Epithelial cell of esophagus (primary cell): ENCODE data around the gene UVRAG.

ENCODE experiments used
- DNase-seq: peaks from one replicate; pipeline ENCODE4 v3.0.0; 2010; ENCODE audit warnings: low read depth
- H3K4me3 ChIP-seq: 2 replicates; pipeline ENCODE4 v1.5.1; 2011; ENCODE audit warnings: mild to moderate bottlenecking, low read length, control low read depth
- CTCF ChIP-seq: IDR thresholded peaks from 2 replicates; pipeline ENCODE4 v1.5.1; 2011; ENCODE audit warnings: low read depth, mild to moderate bottlenecking, low read length, control low read depth, inconsistent platforms; ENCODE audit not compliant: insufficient read depth; ENCODE audit errors: missing control alignments

UVRAG gene

DNA sequence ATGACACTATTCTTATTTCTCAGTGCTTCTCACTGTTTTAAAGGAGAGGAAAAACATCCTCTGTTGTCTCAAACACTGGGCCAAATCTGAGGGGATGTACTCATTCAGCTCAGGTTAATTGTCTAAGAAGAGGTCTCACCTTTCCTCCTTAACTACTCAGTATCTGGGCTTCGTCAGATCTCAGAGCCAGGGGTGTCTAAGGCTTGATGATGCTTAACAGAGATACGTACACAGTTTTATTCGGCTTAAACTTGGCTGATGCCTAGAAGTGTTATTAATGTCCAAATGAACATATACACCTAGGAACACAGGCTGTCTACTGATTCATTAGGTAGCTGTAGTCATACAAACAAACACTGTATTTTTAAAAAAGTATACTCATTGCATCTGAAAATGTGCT is 85.8 kb downstream of the UVRAG start:
- H3K4me3 ChIP-seq = no peak overlapping the region
- no peak for DNase-seq
- TF ChIP-seq CTCF = no peak

GRCh38 chr11:75902631-75903030 is 87.6 kb downstream of the UVRAG start:
- no peak for TF ChIP-seq CTCF
- no peak for DNase-seq
- H3K4me3 ChIP-seq = no peak overlapping the region

- DNase-seq = no peak
- TF ChIP-seq CTCF = no peak
- no peak overlapping the region for H3K4me3 ChIP-seq
These were observed 88.3 kb downstream of the UVRAG start for GRCh38 chr11:75903276-75903675.

DNA sequence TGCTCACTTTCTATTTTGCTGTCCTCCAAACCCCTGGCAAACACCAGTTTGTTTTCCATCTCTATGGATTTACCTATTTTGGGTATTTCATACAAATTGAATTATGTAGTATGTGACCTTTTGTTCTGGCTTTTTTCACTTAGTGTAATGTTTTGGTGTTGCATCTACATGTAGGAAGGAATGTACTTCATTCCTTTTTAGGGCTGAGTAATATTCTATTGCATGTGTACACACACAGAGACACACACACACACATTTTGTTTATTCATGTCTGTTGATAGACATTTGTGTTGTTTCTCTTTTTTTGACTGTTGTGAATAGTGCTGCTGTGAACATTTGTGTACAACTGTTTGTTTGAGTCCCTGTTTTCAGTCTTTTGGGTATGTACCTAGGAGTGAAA is 90.4 kb downstream of the UVRAG start:
- no peak for DNase-seq
- TF ChIP-seq CTCF = no peak
- H3K4me3 ChIP-seq = no peak overlapping the region

DNA sequence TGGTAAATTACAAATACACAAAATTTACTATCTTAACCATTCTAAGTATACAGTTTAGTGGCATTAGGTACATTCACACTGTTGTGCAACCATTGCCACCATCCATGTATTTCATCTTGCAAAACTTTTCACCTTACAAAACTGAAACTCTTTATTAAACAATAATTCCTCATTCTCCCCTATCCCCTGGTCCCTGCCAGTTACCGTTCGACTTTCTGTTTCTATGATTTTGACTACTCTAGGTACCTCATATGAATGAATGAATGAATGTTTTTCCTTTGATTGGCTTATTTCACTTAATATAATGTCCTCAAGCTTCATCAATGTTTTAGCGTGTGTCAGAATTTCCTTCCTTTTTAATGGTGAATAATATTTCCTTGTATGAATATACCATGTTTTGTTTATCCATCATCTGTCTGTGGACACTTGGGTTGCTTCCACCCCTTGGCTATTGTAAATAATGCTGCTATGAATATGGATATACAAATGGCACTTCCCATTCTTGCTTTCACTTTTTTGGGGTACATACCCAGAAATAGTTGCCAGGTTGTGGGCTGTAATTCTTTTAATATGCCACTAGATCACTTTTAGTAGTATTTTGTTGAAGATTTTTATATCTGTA is 93.0 kb downstream of the UVRAG start:
- H3K4me3 ChIP-seq = no peak overlapping the region
- no peak for DNase-seq
- no peak for TF ChIP-seq CTCF

DNA sequence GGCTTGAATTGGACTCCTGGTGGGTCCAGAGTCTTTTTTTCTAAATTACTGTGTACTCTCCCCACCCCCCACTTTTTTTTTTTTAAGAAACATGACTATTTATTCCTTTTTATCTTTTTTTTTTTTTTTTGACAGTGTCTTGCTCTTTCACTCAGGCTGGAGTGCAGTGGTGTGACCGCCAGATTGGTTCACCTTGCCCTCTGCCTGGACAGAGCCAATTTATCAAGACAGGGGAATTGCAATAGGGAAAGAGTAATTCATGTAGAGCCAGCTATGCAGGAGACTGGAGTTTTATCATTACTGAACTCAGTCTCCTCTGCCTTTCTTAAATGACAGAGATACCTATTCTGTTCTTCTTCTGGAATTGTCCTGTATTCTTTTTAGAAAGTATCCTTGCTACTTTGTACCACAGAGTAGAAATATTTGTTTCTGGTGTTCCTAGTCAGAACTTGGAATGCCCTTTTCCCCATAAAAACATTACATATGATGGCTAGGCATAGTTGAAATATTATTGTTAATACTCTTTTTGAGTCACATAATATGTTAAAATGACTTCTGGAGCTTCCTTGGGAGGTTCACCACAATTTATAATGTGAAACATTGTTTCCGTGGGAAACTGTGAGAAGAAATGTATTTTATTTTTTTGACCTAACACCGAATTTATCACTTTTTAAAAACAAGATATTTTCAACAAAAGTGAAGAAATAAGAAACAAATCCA is 95.6 kb downstream of the UVRAG start:
- DNase-seq = no peak
- no peak overlapping the region for H3K4me3 ChIP-seq
- TF ChIP-seq CTCF = no peak

GRCh38 chr11:75911459-75911858 is 96.4 kb downstream of the UVRAG start:
- H3K4me3 ChIP-seq = no peak overlapping the region
- no peak for TF ChIP-seq CTCF
- no peak for DNase-seq
